OCI-LY1 (cell line): ENCODE results near the gene DGCR8.

ENCODE experiments used
- H2AFZ ChIP-seq: fragments of 200-600 bp; sonication (generic), shearing (Covaris generic); 2 replicates; pipeline ENCODE4 v1.6.0; 2014; ENCODE audit warnings: antibody characterized with exemption, mild to moderate bottlenecking, low read length
- H3F3A ChIP-seq: fragments of 200-600 bp; sonication (generic), shearing (Covaris generic); 2 replicates; pipeline ENCODE4 v1.6.0; 2014; ENCODE audit warnings: mild to moderate bottlenecking, antibody characterized with exemption, low read length, moderate library complexity; ENCODE audit not compliant: insufficient read depth
- H3K27ac ChIP-seq: fragments of 200-600 bp; sonication (generic); 2 replicates; pipeline ENCODE4 v1.5.1; 2014; ENCODE audit warnings: low read length, mixed run types, mild to moderate bottlenecking, low read depth; ENCODE audit not compliant: poor library complexity, severe bottlenecking
- H3K27me3 ChIP-seq: fragments of 200-600 bp; sonication (generic); 2 replicates; pipeline ENCODE4 v1.6.0; 2014; ENCODE audit warnings: antibody characterized with exemption, mild to moderate bottlenecking, low read length, moderate library complexity; ENCODE audit not compliant: insufficient read depth
- H3K36me3 ChIP-seq: fragments of 200-600 bp; sonication (generic); 2 replicates; pipeline ENCODE4 v1.6.1; 2014; ENCODE audit warnings: mild to moderate bottlenecking, antibody characterized with exemption, low read length, moderate library complexity, mixed read lengths; ENCODE audit not compliant: insufficient read depth
- H3K4me1 ChIP-seq: fragments of 200-600 bp; sonication (generic); 2 replicates; pipeline ENCODE4 v1.5.1; 2014; ENCODE audit warnings: mild to moderate bottlenecking, low read length, moderate library complexity; ENCODE audit not compliant: insufficient read depth, severe bottlenecking
- H3K4me2 ChIP-seq: fragments of 200-600 bp; sonication (generic), shearing (Covaris generic); 2 replicates; pipeline ENCODE4 v1.6.1; 2014; ENCODE audit warnings: low read length
- H3K4me3 ChIP-seq: fragments of 200-600 bp; sonication (generic); 2 replicates; pipeline ENCODE4 v1.5.1; 2014; ENCODE audit warnings: low read length, low read depth, mild to moderate bottlenecking, mixed read lengths; ENCODE audit not compliant: poor library complexity, severe bottlenecking
- H3K79me2 ChIP-seq: fragments of 200-600 bp; shearing (Covaris generic); 2 replicates; pipeline ENCODE4 v1.6.1; 2016; ENCODE audit warnings: mixed run types, low read length, mixed read lengths; ENCODE audit not compliant: insufficient read depth
- H3K9ac ChIP-seq: fragments of 200-600 bp; sonication (generic), shearing (Covaris generic); 2 replicates; pipeline ENCODE4 v1.6.1; 2014; ENCODE audit warnings: mild to moderate bottlenecking, low read length, mixed read lengths
- H3K9me2 ChIP-seq: fragments of 200-600 bp; sonication (generic), shearing (Covaris generic); 2 replicates; pipeline ENCODE4 v1.6.1; 2014; ENCODE audit warnings: low read depth, mild to moderate bottlenecking, low read length, mixed read lengths
- H3K9me3 ChIP-seq: fragments of 200-600 bp; shearing (Covaris generic); 2 replicates; pipeline ENCODE4 v1.6.1; 2014; ENCODE audit warnings: low read length, mixed read lengths
- H4K20me1 ChIP-seq: fragments of 200-600 bp; sonication (generic), shearing (Covaris generic); 2 replicates; pipeline ENCODE4 v1.6.0; 2016; ENCODE audit warnings: mild to moderate bottlenecking, low read length; ENCODE audit not compliant: insufficient read depth
- EZH2 ChIP-seq: fragments of 200-600 bp; sonication (generic), shearing (Covaris generic); IDR thresholded peaks from 2 replicates; pipeline ENCODE4 v1.8.0; 2017; ENCODE audit warnings: borderline replicate concordance, mixed run types, mild to moderate bottlenecking, antibody characterized with exemption, low read length, moderate library complexity, mixed read lengths
- TF ChIP-seq, protein P1 (sequence below): fragments of 200-600 bp; sonication (generic), shearing (Covaris generic); IDR thresholded peaks from 2 replicates; pipeline ENCODE4 v1.5.1; 2017; ENCODE audit warnings: mild to moderate bottlenecking, antibody characterized with exemption, low read length, moderate library complexity, mixed read lengths

The DGCR8 gene

DNA sequence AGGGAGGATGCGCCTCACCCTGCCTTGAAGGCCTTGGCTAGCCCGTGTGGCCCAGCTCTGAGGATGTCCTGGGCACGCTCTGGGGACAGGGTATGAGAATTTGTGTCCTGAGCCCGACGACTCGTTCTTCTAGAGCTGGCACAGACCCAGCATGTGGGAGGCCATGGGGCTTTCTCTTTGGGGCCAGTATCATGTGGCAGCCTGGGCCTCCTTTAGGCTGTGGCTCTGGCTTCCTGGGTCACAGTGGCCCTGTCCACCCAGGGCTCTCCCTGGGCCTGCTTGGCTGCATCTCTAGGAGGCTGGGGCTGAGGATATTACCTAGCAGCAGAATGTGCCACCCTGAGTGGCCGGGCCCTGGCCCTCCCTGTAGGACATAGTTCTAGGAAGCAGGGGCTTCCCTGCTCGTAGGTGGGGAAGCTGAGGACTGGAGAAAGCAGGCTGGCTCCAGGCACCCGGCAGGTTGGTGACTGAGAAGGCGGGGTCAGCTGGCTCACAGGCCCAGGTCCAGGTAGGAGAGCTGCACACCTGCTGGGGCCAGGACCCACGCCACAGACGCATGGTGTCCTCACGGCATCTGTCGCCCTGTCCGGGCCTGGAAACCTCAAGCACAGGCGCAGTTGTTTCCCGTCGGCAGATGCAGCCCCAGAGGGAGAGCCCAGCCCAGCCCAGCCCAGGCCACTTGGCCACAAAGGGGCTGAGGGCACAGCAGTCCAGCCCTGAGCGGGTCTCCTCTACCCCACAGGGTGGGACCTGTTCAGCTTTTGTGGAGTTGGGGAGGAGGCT, 64.0 kb downstream of the DGCR8 start:
- no peak for TF ChIP-seq EZH2
- TF ChIP-seq, protein P1, sequence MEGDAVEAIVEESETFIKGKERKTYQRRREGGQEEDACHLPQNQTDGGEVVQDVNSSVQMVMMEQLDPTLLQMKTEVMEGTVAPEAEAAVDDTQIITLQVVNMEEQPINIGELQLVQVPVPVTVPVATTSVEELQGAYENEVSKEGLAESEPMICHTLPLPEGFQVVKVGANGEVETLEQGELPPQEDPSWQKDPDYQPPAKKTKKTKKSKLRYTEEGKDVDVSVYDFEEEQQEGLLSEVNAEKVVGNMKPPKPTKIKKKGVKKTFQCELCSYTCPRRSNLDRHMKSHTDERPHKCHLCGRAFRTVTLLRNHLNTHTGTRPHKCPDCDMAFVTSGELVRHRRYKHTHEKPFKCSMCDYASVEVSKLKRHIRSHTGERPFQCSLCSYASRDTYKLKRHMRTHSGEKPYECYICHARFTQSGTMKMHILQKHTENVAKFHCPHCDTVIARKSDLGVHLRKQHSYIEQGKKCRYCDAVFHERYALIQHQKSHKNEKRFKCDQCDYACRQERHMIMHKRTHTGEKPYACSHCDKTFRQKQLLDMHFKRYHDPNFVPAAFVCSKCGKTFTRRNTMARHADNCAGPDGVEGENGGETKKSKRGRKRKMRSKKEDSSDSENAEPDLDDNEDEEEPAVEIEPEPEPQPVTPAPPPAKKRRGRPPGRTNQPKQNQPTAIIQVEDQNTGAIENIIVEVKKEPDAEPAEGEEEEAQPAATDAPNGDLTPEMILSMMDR, result no peak
- Histone ChIP-seq H3K4me3 (no peak overlapping the region), H3K36me3 (no peaks in the 10 kb centered on the region), H3K27me3 (no peaks in the 10 kb centered on the region), H3K79me2 (no peaks in the 10 kb centered on the region), H3K4me1 (no peaks in the 10 kb centered on the region), H2AFZ (no peak overlapping the region), H3F3A (no peaks in the 10 kb centered on the region), H3K9ac (no peak overlapping the region), H3K9me2 (no peaks in the 10 kb centered on the region), H3K4me2 (no peak overlapping the region), H3K9me3 (no peaks in the 10 kb centered on the region), H3K27ac (no peak overlapping the region), H4K20me1 (no peaks in the 10 kb centered on the region)

DNA sequence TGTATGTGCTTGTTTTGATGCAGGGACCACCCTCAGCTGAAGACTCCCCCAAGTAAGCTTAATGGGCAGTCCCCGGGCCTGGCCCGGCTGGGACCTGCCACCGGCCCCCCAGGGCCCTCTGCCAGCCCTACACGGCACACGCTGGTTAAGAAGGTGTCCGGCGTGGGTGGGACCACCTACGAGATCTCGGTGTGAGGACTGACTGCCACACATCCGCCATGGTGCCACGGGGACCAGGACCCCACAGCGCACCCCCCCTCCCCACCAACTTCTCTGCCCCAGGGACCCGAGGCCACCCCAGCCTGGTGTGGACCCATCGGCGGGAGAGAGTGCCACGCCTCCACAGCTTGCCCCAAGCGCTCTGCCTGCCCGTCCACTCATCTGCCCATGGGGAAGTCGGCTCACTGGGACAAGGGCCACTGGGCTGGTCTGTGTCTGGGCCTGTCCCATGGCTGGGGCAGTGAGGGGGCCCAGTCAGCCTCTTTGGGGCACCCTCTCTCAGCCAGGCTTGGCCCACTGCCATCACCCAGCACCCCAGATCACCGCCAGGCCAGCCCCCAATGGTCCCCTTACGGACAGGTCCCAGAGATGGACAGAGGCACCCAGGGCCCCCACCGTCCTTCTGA, 65.3 kb downstream of the DGCR8 start:
- Histone ChIP-seq H3K79me2 (no peaks in the 10 kb centered on the region), H3K4me2 (no peak overlapping the region), H3K9ac (no peak overlapping the region), H3K36me3 (no peaks in the 10 kb centered on the region), H2AFZ (no peak overlapping the region), H3K9me2 (no peaks in the 10 kb centered on the region), H3K27me3 (no peaks in the 10 kb centered on the region), H3K27ac (no peak overlapping the region), H3K4me3 (no peak overlapping the region), H4K20me1 (no peaks in the 10 kb centered on the region), H3K4me1 (no peaks in the 10 kb centered on the region), H3F3A (no peaks in the 10 kb centered on the region), H3K9me3 (no peaks in the 10 kb centered on the region)
- TF ChIP-seq EZH2, result no peak
- TF ChIP-seq, protein P1, result no peak

DNA sequence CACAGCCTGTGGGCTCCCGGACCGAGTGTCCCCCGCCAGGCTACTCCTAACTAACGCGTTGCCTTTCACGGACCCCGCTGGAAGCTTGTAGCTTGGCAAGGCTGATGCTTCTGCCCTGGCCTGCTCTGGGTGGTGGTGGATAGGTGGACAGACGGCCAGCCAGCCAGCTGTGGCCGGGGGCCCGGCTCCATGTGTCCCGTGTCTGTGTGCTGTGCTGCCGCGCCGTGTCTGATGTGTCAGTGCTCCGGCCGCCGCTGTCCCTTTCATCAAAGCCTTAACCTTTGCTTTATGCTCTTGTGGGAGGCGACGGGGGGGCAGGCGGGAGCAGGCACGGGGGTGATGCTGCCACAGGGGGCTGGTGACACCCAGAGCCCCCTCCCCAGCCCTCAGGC, 65.8 kb downstream of the DGCR8 start:
- no peaks in the 10 kb centered on the region for H3K79me2 ChIP-seq
- H3K27ac ChIP-seq, result no peak overlapping the region
- no peaks in the 10 kb centered on the region for H3K27me3 ChIP-seq
- no peaks in the 10 kb centered on the region for H3K9me3 ChIP-seq
- H3K9ac ChIP-seq, result no peak overlapping the region
- no peaks in the 10 kb centered on the region for H3K4me1 ChIP-seq
- no peak overlapping the region for H3K4me3 ChIP-seq
- H3K9me2 ChIP-seq, result no peaks in the 10 kb centered on the region
- no peaks in the 10 kb centered on the region for H3K36me3 ChIP-seq
- no peak overlapping the region for H3K4me2 ChIP-seq
- H3F3A ChIP-seq, result no peaks in the 10 kb centered on the region
- TF ChIP-seq, protein P1, result no peak
- TF ChIP-seq EZH2, result no peak
- no peaks in the 10 kb centered on the region for H4K20me1 ChIP-seq
- H2AFZ ChIP-seq, result no peak overlapping the region
